IMR-90 (cell line): ENCODE data around the gene SF3B3. TPM values are rescaled to one million over a fixed set of nuclear protein-coding genes. Genes with fewer than 3 reads are reported as not detected.
A peak's percentile ranks its signal among the peaks of the same experiment; 100 is the strongest.

ENCODE experiments used
- ATAC-seq: fragments of 200-7000 bp; cut with Tn5 transposase; 2 replicates; pipeline ENCODE4 v1.9.1; 2020; ENCODE audit warnings: low read depth, mild to moderate bottlenecking, moderate library complexity
- BruUV-seq: library from RNA; stranded (reverse); fragments of 400-500 nt; replicated peaks from 2 replicates; lab custom pipeline; 2021; lab: Mats Ljungman, UMichigan
- CTCF ChIA-PET: fragments of 300-600 bp; formaldehyde crosslinking; extraction: SDS; loops from one replicate; lab custom pipeline; 2021; ENCODE audit warnings: antibody characterized with exemption; lab: Yijun Ruan, JAX
- POLR2A ChIA-PET: fragments of 300-600 bp; sonication (Branson Sonifier 250); formaldehyde crosslinking; loops from one replicate; lab custom pipeline; 2022; ENCODE audit warnings: antibody characterized with exemption; ENCODE audit not compliant: unreplicated experiment; lab: Charles Lee
- DNase-seq: peaks from one replicate; pipeline ENCODE4 v3.0.0; 2013
- H2AFZ ChIP-seq: replicated peaks from 2 replicates; pipeline ENCODE3; 2013; ENCODE audit warnings: low read length, mild to moderate bottlenecking; ENCODE audit not compliant: poor library complexity
- H2AK5ac ChIP-seq: 2 replicates; pipeline ENCODE4 v1.6.1; 2013; ENCODE audit warnings: low read depth, low read length, inconsistent platforms
- H2AK9ac ChIP-seq: replicated peaks from 2 replicates; pipeline ENCODE3; 2013; ENCODE audit warnings: mild to moderate bottlenecking, low read depth, low read length, moderate library complexity; ENCODE audit not compliant: poor library complexity
- H2BK120ac ChIP-seq: 2 replicates; pipeline ENCODE4 v1.6.1; 2013; ENCODE audit warnings: low read depth, low read length, inconsistent platforms
- H2BK15ac ChIP-seq: 3 replicates; pipeline ENCODE4 v1.6.1; 2013; ENCODE audit warnings: low read depth, low read length, inconsistent platforms
- H2BK20ac ChIP-seq: 2 replicates; pipeline ENCODE4 v1.6.1; 2013; ENCODE audit warnings: low read depth, mild to moderate bottlenecking, inconsistent platforms, low read length, moderate library complexity
- H2BK5ac ChIP-seq: 2 replicates; pipeline ENCODE4 v1.6.1; 2013; ENCODE audit warnings: mild to moderate bottlenecking, low read depth, low read length, inconsistent platforms; ENCODE audit not compliant: poor library complexity, severe bottlenecking
- H3K14ac ChIP-seq: replicated peaks from 2 replicates; pipeline ENCODE4 v1.6.1; 2013; ENCODE audit warnings: low read depth, low read length, inconsistent platforms
- H3K18ac ChIP-seq: 2 replicates; pipeline ENCODE4 v1.6.1; 2013; ENCODE audit warnings: low read depth, low read length, control low read depth
- H3K23ac ChIP-seq: 2 replicates; pipeline ENCODE4 v1.6.1; 2013; ENCODE audit warnings: low read depth, low read length, inconsistent platforms
- H3K27ac ChIP-seq: 2 replicates; pipeline ENCODE4 v1.5.1; 2013; ENCODE audit warnings: mild to moderate bottlenecking, control low read depth, low read length; ENCODE audit not compliant: insufficient read depth
- H3K27me3 ChIP-seq: 2 replicates; pipeline ENCODE4 v1.6.1; 2013; ENCODE audit warnings: low read length; ENCODE audit not compliant: control insufficient read depth, insufficient read depth
- H3K36me3 ChIP-seq: 2 replicates; pipeline ENCODE4 v1.6.1; 2013; ENCODE audit warnings: low read length, mixed read lengths; ENCODE audit not compliant: control insufficient read depth, insufficient read depth
- H3K4ac ChIP-seq: 2 replicates; pipeline ENCODE4 v1.6.1; 2013; ENCODE audit warnings: low read depth, low read length, inconsistent platforms
- H3K4me1 ChIP-seq: 2 replicates; pipeline ENCODE4 v1.6.1; 2013; ENCODE audit warnings: low read length, mixed read lengths; ENCODE audit not compliant: control insufficient read depth, insufficient read depth
- H3K4me2 ChIP-seq: 2 replicates; pipeline ENCODE4 v1.6.1; 2013; ENCODE audit warnings: low read depth, mild to moderate bottlenecking, control low read depth, low read length, moderate library complexity
- H3K4me3 ChIP-seq: 2 replicates; pipeline ENCODE4 v1.5.1; 2013; ENCODE audit warnings: low read depth, mild to moderate bottlenecking, control low read depth, low read length, moderate library complexity; ENCODE audit not compliant: insufficient read depth
- H3K56ac ChIP-seq: 2 replicates; pipeline ENCODE4 v1.6.1; 2013; ENCODE audit warnings: low read length, inconsistent platforms; ENCODE audit not compliant: insufficient read depth; ENCODE audit errors: extremely low read depth
- H3K79me1 ChIP-seq, 2 experiments: 2 replicates each; pipeline ENCODE4 v1.6.1; 2013; ENCODE audit warnings: low read length in 2 of 2, inconsistent platforms in 1 of 2, low read depth in 1 of 2
- H3K9ac ChIP-seq: 2 replicates; pipeline ENCODE4 v1.6.1; 2013; ENCODE audit warnings: low read depth, low read length, control low read depth
- H3K9me1 ChIP-seq: 2 replicates; pipeline ENCODE4 v1.6.1; 2013; ENCODE audit warnings: low read length, inconsistent platforms; ENCODE audit not compliant: insufficient read depth
- H3K9me3 ChIP-seq: 2 replicates; pipeline ENCODE4 v1.6.1; 2013; ENCODE audit warnings: low read length; ENCODE audit not compliant: control insufficient read depth, insufficient read depth
- H4K20me1 ChIP-seq: 2 replicates; pipeline ENCODE4 v1.6.1; 2013; ENCODE audit warnings: low read length, inconsistent platforms; ENCODE audit not compliant: insufficient read depth
- H4K5ac ChIP-seq: 2 replicates; pipeline ENCODE4 v1.6.1; 2013; ENCODE audit warnings: mild to moderate bottlenecking, low read depth, low read length, control low read depth
- H4K8ac ChIP-seq, 2 experiments: 2 replicates each; pipeline ENCODE4 v1.6.1; 2013; ENCODE audit warnings: low read depth in 2 of 2, low read length in 2 of 2, control low read depth in 1 of 2, inconsistent platforms in 1 of 2
- H4K91ac ChIP-seq: 2 replicates; pipeline ENCODE4 v1.6.1; 2013; ENCODE audit warnings: low read depth, low read length, inconsistent platforms; ENCODE audit not compliant: insufficient read depth
- CEBPB ChIP-seq: IDR thresholded peaks from 2 replicates; pipeline ENCODE4 v1.6.1; 2012; ENCODE audit warnings: low read depth, low read length, improper control_type of control experiment
- MAFK ChIP-seq: IDR thresholded peaks from 2 replicates; pipeline ENCODE4 v1.6.1; 2012; ENCODE audit warnings: low read depth, low read length, improper control_type of control experiment
- MAZ ChIP-seq: IDR thresholded peaks from 2 replicates; pipeline ENCODE4 v1.6.1; 2012; ENCODE audit warnings: low read depth, mild to moderate bottlenecking, low read length, improper control_type of control experiment, moderate library complexity, borderline replicate concordance
- MXI1 ChIP-seq: IDR thresholded peaks from 2 replicates; pipeline ENCODE4 v1.6.1; 2012; ENCODE audit warnings: low read depth, mild to moderate bottlenecking, low read length, moderate library complexity, borderline replicate concordance
- POLR2A ChIP-seq: IDR thresholded peaks from 2 replicates; pipeline ENCODE4 v1.6.1; 2012; ENCODE audit warnings: mild to moderate bottlenecking, low read depth, low read length
- RCOR1 ChIP-seq: IDR thresholded peaks from 2 replicates; pipeline ENCODE4 v1.6.1; 2012; ENCODE audit warnings: mild to moderate bottlenecking, low read length, improper control_type of control experiment; ENCODE audit not compliant: insufficient replicate concordance
- SMC3 ChIP-seq: fragments of 150-350 bp; IDR thresholded peaks from 2 replicates; pipeline ENCODE4 v1.6.1; 2016; ENCODE audit warnings: low read depth, mild to moderate bottlenecking, antibody characterized with exemption, low read length, moderate library complexity
- WGBS, 2 experiments: methylation state at CpG; one replicate each; pipeline versions ENCODE4 v1.1.5 to v1.1.7; 2013; ENCODE audit warnings: missing lambda C conversion rate in 2 of 2; ENCODE audit not compliant: insufficient read length in 1 of 2; ENCODE audit errors: extremely low coverage in 2 of 2; 5-methylcytosine and 5-hydroxymethylcytosine counted together
- dilution Hi-C: fragments of 300-500 bp; cut with HindIII; formaldehyde crosslinking; loops from one replicate; pipeline ENCODE4 v1.14.3; 2018; ENCODE audit warnings: low sequenced_read_pairs; ENCODE audit not compliant: unreplicated experiment
- in situ Hi-C: fragments of 300-500 bp; cut with MboI; formaldehyde crosslinking; loops from 3 replicates; pipeline ENCODE4 v1.14.3; 2019; ENCODE audit warnings: low sequenced_read_pairs, inconsistent platforms, mixed read lengths
- intact Hi-C: fragments of 100-400 bp; cut with micrococcal nuclease; formaldehyde crosslinking; loops from 2 replicates; pipeline ENCODE4 v1.10.0; 2022
- polyA plus RNA-seq, 3 experiments: library from polyadenylated mRNA; depleted of rRNA; stranded (reverse); fragments of >200 nt; gene quantifications; 2 replicates each; pipeline ENCODE4 v1.2.3, GENCODE V29; 2012; ENCODE audit warnings: low replicate concordance in 1 of 3
- total RNA-seq: library from RNA; depleted of rRNA; stranded (reverse); fragments of >200 nt; gene quantifications from 2 replicates; pipeline ENCODE4 v1.2.3, GENCODE V29; 2012
- TF ChIP-seq, protein P1 (sequence below): fragments of 150-350 bp; IDR thresholded peaks from 2 replicates; pipeline ENCODE4 v1.6.1; 2016; ENCODE audit warnings: low read depth, mild to moderate bottlenecking, low read length, moderate library complexity, borderline replicate concordance
- TF ChIP-seq, protein P2 (sequence below): conservative IDR thresholded peaks from 2 replicates; pipeline ENCODE4 v1.5.1; 2012; ENCODE audit warnings: mild to moderate bottlenecking, low read depth, low read length, improper control_type of control experiment

SF3B3 gene
- total and polyA plus RNA-seq, 2 of the 4 experiments (the other 2 are of a cell fraction), result 97.9 to 134 TPM

- DNase-seq (no peak), ATAC-seq (no peak)
- TF ChIP-seq, protein P1, sequence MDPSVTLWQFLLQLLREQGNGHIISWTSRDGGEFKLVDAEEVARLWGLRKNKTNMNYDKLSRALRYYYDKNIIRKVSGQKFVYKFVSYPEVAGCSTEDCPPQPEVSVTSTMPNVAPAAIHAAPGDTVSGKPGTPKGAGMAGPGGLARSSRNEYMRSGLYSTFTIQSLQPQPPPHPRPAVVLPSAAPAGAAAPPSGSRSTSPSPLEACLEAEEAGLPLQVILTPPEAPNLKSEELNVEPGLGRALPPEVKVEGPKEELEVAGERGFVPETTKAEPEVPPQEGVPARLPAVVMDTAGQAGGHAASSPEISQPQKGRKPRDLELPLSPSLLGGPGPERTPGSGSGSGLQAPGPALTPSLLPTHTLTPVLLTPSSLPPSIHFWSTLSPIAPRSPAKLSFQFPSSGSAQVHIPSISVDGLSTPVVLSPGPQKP, result no peak
- TF ChIP-seq RCOR1, result no peak
- no peak for TF ChIP-seq SMC3
- TF ChIP-seq CEBPB, result no peak
- TF ChIP-seq, protein P2, sequence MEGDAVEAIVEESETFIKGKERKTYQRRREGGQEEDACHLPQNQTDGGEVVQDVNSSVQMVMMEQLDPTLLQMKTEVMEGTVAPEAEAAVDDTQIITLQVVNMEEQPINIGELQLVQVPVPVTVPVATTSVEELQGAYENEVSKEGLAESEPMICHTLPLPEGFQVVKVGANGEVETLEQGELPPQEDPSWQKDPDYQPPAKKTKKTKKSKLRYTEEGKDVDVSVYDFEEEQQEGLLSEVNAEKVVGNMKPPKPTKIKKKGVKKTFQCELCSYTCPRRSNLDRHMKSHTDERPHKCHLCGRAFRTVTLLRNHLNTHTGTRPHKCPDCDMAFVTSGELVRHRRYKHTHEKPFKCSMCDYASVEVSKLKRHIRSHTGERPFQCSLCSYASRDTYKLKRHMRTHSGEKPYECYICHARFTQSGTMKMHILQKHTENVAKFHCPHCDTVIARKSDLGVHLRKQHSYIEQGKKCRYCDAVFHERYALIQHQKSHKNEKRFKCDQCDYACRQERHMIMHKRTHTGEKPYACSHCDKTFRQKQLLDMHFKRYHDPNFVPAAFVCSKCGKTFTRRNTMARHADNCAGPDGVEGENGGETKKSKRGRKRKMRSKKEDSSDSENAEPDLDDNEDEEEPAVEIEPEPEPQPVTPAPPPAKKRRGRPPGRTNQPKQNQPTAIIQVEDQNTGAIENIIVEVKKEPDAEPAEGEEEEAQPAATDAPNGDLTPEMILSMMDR, result no peak
- no peak for TF ChIP-seq MAZ
- no peak for TF ChIP-seq POLR2A
- no peak for TF ChIP-seq MXI1
- no peak for TF ChIP-seq MAFK
- no peak overlapping the region for H3K4ac ChIP-seq
- H2BK120ac ChIP-seq, result no peak overlapping the region
- no peak overlapping the region for H2BK20ac ChIP-seq
- H4K91ac ChIP-seq, result no peak overlapping the region
- peaks cover 2% of the 10 kb centered on the region for H3K36me3 ChIP-seq
- ChIA-PET CTCF (no interaction called here), POLR2A (no interaction called here)
- no peak overlapping the region for H3K27ac ChIP-seq
- H4K20me1 ChIP-seq, result peaks cover 11% of the 10 kb centered on the region
- no peak overlapping the region for H3K18ac ChIP-seq
- intact Hi-C loops (no loop called here), dilution Hi-C loops (no loop called here), in situ Hi-C loops (no loop called here)
- no peak overlapping the region for H3K23ac ChIP-seq
- H2AFZ ChIP-seq, result peak overlapping the region; percentile 65
- H3K4me3 ChIP-seq, result no peak overlapping the region
- H3K4me2 ChIP-seq, result no peak overlapping the region
- no peak overlapping the region for H4K5ac ChIP-seq
- no peaks in the 10 kb centered on the region; the same call in 1 of the 2 replicates for H3K27me3 ChIP-seq
- no peak overlapping the region for H3K56ac ChIP-seq
- no peak overlapping the region for H2BK15ac ChIP-seq
- H3K9me3 ChIP-seq, result no peaks in the 10 kb centered on the region
- H4K8ac ChIP-seq, result no peak overlapping the region
- no peak overlapping the region for H2BK5ac ChIP-seq
- no peak overlapping the region for H3K14ac ChIP-seq
- H3K9ac ChIP-seq, result no peak overlapping the region
- BruUV-seq, result no TSS peak
- 0 out of 2 replicates have a peak overlapping the region, but pooled peaks have one; percentile 52 for H2AK5ac ChIP-seq
- H3K79me1 ChIP-seq, result peaks cover 0 to 23% of the 10 kb centered on the region in 2 experiments; a peak in 2 of 4 replicates
- no peak overlapping the region for H2AK9ac ChIP-seq
- WGBS, 2 experiments, result 75% methylated on average over 18 of the region's 21 CpGs; no CpG with 5 or more reads in 1 of the 2 experiments
- peaks cover 18% of the 10 kb centered on the region for H3K4me1 ChIP-seq
- peaks cover 20% of the 10 kb centered on the region for H3K9me1 ChIP-seq
These were observed 56.3 kb downstream of the SF3B3 start for GRCh38 chr16:70579648-70580630.
